Stimulated activated CD8-positive, alpha-beta memory T cell treated with anti-CD3 and anti-CD28 coated beads, Interleukin-15, amount 100 ng/mL, for 1 hour (primary cell): Measurements from ENCODE around the gene VTCN1.

ENCODE experiments used
- DNase-seq: peaks from one replicate; pipeline ENCODE4 v3.0.0-alpha.2; 2020; ENCODE audit warnings: low read depth

The VTCN1 gene

GRCh38 chr1:117209094-117209493 lies 1.6 kb downstream of the VTCN1 start:
- no peak for DNase-seq

GRCh38 chr1:117208580-117208979 lies 2.1 kb downstream of the VTCN1 start:
- DNase-seq = no peak

GRCh38 chr1:117205368-117205767 lies 5.4 kb downstream of the VTCN1 start:
- DNase-seq = no peak

- DNase-seq = no peak
Observed at GRCh38 chr1:117201808-117202207, 8.9 kb downstream of the VTCN1 start.

- DNase-seq = no peak
Observed at GRCh38 chr1:117198097-117198496, 12.6 kb downstream of the VTCN1 start.

GRCh38 chr1:117189726-117190125 lies 21.0 kb downstream of the VTCN1 start:
- no peak for DNase-seq

- no peak for DNase-seq
Observed at GRCh38 chr1:117188816-117189437, 21.8 kb downstream of the VTCN1 start.

GRCh38 chr1:117188170-117188815 lies 22.4 kb downstream of the VTCN1 start:
- no peak for DNase-seq

GRCh38 chr1:117183112-117183511 lies 27.6 kb downstream of the VTCN1 start:
- no peak for DNase-seq

GRCh38 chr1:117182319-117182718 lies 28.4 kb downstream of the VTCN1 start:
- DNase-seq = no peak

GRCh38 chr1:117181630-117182041 lies 29.1 kb downstream of the VTCN1 start:
- DNase-seq = no peak

- DNase-seq = no peak
Observed at GRCh38 chr1:117180147-117180967, 30.4 kb downstream of the VTCN1 start.

GRCh38 chr1:117179471-117179870 lies 31.3 kb downstream of the VTCN1 start:
- DNase-seq = no peak

GRCh38 chr1:117178756-117179155 lies 32.0 kb downstream of the VTCN1 start:
- no peak for DNase-seq

GRCh38 chr1:117177376-117177775 lies 33.4 kb downstream of the VTCN1 start:
- DNase-seq = no peak

GRCh38 chr1:117176579-117176978 lies 34.1 kb downstream of the VTCN1 start:
- DNase-seq = no peak

GRCh38 chr1:117174851-117175250 lies 35.9 kb downstream of the VTCN1 start:
- no peak for DNase-seq

GRCh38 chr1:117173691-117174090 lies 37.0 kb downstream of the VTCN1 start:
- no peak for DNase-seq

- no peak for DNase-seq
Observed at GRCh38 chr1:117173006-117173405, 37.7 kb downstream of the VTCN1 start.

- DNase-seq = no peak
Observed at GRCh38 chr1:117171900-117172511, 38.7 kb downstream of the VTCN1 start.

GRCh38 chr1:117169871-117170596 lies 40.7 kb downstream of the VTCN1 start:
- DNase-seq = no peak

GRCh38 chr1:117167402-117167801 lies 43.3 kb downstream of the VTCN1 start:
- no peak for DNase-seq
